ENCODE data around the gene CSMD2. TPM values are rescaled to one million over a fixed set of nuclear protein-coding genes. Genes with fewer than 3 reads are reported as not detected.

The CSMD2 gene
- total and polyA plus RNA-seq, 2 of the 4 experiments (the other 2 are of a cell fraction): under 0.01 to 0.36 TPM

DNA sequence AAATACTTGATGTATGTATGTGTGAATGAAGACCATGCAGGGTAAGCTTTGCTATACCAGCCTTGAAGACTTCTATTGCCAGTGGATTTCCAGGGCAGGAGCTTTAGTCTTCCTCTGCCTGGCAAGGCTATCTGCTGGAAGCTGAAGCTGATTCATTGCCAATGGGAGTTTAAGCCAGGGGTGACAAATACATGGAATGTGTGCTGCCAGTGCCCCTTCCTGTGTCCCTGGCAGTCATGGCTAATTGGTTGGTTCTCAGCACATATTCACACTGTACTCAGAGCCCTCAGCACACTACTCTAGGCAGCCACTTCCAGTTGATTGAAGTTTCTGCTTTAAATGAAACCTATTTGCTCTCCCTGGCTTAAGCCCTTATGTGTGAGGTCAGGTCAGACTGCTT lies 691.1 kb downstream of the CSMD2 start:
- intact Hi-C loops (cut with micrococcal nuclease) (loop anchor here (5.0 kb wide), 2 partner anchors 257 to 292 kb away; partner anchors contain the start of gene TRIM62), dilution Hi-C loops (cut with HindIII; ENCODE audit: low sequenced_read_pairs, unreplicated experiment) (no loop called here), in situ Hi-C loops (cut with MboI; ENCODE audit: low sequenced_read_pairs) (no loop called here)
- no peaks in the 10 kb centered on the region for H3K27me3 ChIP-seq (ENCODE audit: control insufficient read depth, insufficient read depth, low read length)
- ChIA-PET POLR2A (ENCODE audit: unreplicated experiment) (no interaction called here), CTCF (interaction anchor here (0.6 kb wide), 1 partner anchor 26 kb away, joined by 3 read pairs; no protein-coding TSS in a partner anchor)
- TF ChIP-seq BHLHE40 (IDR thresholded peaks at IDR 0.05; ENCODE audit: low read depth, low read length) (no peak), SMC3 (IDR thresholded peaks at IDR 0.05; ENCODE audit: low read depth, low read length) (no peak), CHD1 (IDR thresholded peaks at IDR 0.05; ENCODE audit: low read depth, low read length) (no peak), CEBPB (IDR thresholded peaks at IDR 0.05; ENCODE audit: low read depth, low read length) (no peak), FOS (IDR thresholded peaks at IDR 0.05; ENCODE audit: low read depth, low read length) (no peak), NFE2L2 (IDR thresholded peaks at IDR 0.05; ENCODE audit: low read depth, low read length) (no peak), MAFK (IDR thresholded peaks at IDR 0.05; ENCODE audit: low read depth, low read length) (no peak), MXI1 (IDR thresholded peaks at IDR 0.05; ENCODE audit: borderline replicate concordance, low read depth, low read length) (no peak), RAD21 (IDR thresholded peaks at IDR 0.05; ENCODE audit: low read length) (no peak), RFX5 (IDR thresholded peaks at IDR 0.05; ENCODE audit: low read depth, low read length) (no peak), POLR2A (IDR thresholded peaks at IDR 0.05; ENCODE audit: low read depth, low read length) (no peak)
- TF ChIP-seq, protein P1, sequence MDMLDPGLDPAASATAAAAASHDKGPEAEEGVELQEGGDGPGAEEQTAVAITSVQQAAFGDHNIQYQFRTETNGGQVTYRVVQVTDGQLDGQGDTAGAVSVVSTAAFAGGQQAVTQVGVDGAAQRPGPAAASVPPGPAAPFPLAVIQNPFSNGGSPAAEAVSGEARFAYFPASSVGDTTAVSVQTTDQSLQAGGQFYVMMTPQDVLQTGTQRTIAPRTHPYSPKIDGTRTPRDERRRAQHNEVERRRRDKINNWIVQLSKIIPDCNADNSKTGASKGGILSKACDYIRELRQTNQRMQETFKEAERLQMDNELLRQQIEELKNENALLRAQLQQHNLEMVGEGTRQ (IDR thresholded peaks at IDR 0.05; ENCODE audit: low read depth, low read length): no peak
- TF ChIP-seq, protein P2, sequence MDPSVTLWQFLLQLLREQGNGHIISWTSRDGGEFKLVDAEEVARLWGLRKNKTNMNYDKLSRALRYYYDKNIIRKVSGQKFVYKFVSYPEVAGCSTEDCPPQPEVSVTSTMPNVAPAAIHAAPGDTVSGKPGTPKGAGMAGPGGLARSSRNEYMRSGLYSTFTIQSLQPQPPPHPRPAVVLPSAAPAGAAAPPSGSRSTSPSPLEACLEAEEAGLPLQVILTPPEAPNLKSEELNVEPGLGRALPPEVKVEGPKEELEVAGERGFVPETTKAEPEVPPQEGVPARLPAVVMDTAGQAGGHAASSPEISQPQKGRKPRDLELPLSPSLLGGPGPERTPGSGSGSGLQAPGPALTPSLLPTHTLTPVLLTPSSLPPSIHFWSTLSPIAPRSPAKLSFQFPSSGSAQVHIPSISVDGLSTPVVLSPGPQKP (IDR thresholded peaks at IDR 0.05; ENCODE audit: borderline replicate concordance, low read depth, low read length): no peak
- H2BK15ac ChIP-seq (ENCODE audit: low read depth, low read length): no peak overlapping the region
- DNase-seq: no peak
- H3K18ac ChIP-seq (ENCODE audit: low read depth, low read length): no peak overlapping the region
- no peak overlapping the region for H2AFZ ChIP-seq (replicated peaks; ENCODE audit: low read length, poor library complexity)
- H3K9me1 ChIP-seq (ENCODE audit: insufficient read depth, low read length): peaks cover 18% of the 10 kb centered on the region
- no peak overlapping the region for H3K23ac ChIP-seq (ENCODE audit: low read depth, low read length)
- H3K4me1 ChIP-seq (ENCODE audit: control insufficient read depth, insufficient read depth, low read length): peaks cover 7% of the 10 kb centered on the region
- no peak for ATAC-seq (ENCODE audit: low read depth)
- H3K4ac ChIP-seq (ENCODE audit: low read depth, low read length): no peak overlapping the region
- H2AK5ac ChIP-seq (ENCODE audit: low read depth, low read length): no peak overlapping the region
- no peak overlapping the region for H2BK120ac ChIP-seq (ENCODE audit: low read depth, low read length)
- H2AK9ac ChIP-seq (replicated peaks; ENCODE audit: low read depth, low read length, poor library complexity): no peak overlapping the region
- no peak overlapping the region for H3K4me3 ChIP-seq (ENCODE audit: insufficient read depth, low read depth, low read length)
- no peak overlapping the region for H2BK20ac ChIP-seq (ENCODE audit: low read depth, low read length)
- H4K91ac ChIP-seq (ENCODE audit: insufficient read depth, low read depth, low read length): no peak overlapping the region
- H3K14ac ChIP-seq (replicated peaks; ENCODE audit: low read depth, low read length): no peak overlapping the region
- H4K5ac ChIP-seq (ENCODE audit: low read depth, low read length): no peak overlapping the region
- H3K56ac ChIP-seq (ENCODE audit: extremely low read depth, insufficient read depth, low read length): no peak overlapping the region
- no peak overlapping the region for H2BK5ac ChIP-seq (ENCODE audit: low read depth, low read length, poor library complexity, severe bottlenecking)
- no peak overlapping the region for H3K27ac ChIP-seq (ENCODE audit: insufficient read depth, low read length)
- H4K20me1 ChIP-seq (ENCODE audit: insufficient read depth, low read length): peaks cover 5% of the 10 kb centered on the region
- no peaks in the 10 kb centered on the region for H3K9me3 ChIP-seq (ENCODE audit: control insufficient read depth, insufficient read depth, low read length)
- H3K4me2 ChIP-seq (ENCODE audit: low read depth, low read length): no peak overlapping the region
- peaks cover 36 to 55% of the 10 kb centered on the region in 2 experiments for H3K79me1 ChIP-seq (ENCODE audit: low read depth in 1 of 2, low read length in 2 of 2)
- H4K8ac ChIP-seq (ENCODE audit: low read depth in 2 of 2, low read length in 2 of 2): no peak overlapping the region
- BruUV-seq (replicated peaks): no TSS peak
- no peak overlapping the region for H3K9ac ChIP-seq (ENCODE audit: low read depth, low read length)
- H3K36me3 ChIP-seq (ENCODE audit: control insufficient read depth, insufficient read depth, low read length): no peaks in the 10 kb centered on the region; the same call in 1 of the 2 replicates
